HG02798 (cell line): Measurements from ENCODE around the gene ASTN2.
"Not testable (repeated sequence)": the region's sequence is repeated elsewhere in the genome, so short reads cannot be mapped to it uniquely, and the experiment has no call there.

Experiments
- ATAC-seq: cut with Tn5 transposase; IDR thresholded peaks from one replicate; pipeline ENCODE4 v1.9.1; 2021; ENCODE audit warnings: mild to moderate bottlenecking; ENCODE audit not compliant: unreplicated experiment, poor library complexity

Gene ASTN2

GRCh38 chr9:116941266-116941665 lies 473.6 kb downstream of the ASTN2 start:
- no peak for ATAC-seq

DNA sequence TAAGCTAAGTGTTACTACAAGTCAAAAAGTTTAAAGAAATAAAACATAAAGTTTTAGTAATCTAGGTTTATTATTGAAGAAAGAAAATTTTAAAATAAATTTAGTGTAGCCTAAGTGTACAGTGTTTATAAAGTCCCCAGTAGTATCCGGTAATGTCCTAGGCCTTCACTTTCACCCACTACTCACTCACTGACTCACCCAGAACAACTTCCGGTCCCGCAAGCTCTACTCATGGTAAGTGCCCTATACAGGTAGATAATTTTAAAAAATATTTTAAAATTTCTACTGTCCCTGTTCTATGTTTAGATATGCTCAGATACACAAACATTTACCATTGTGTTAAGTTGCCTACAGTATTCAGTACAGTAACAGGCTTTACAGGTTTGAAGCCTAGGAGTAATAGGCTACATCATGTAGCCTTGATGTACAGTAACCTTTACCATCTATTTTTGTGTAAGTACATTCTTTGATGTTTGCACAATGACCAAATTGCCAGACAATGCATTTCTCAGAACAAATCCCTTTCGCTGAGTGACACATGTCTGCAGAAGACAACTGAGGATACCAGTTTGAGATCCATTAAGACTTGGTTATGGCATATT lies 474.1 kb downstream of the ASTN2 start:
- no peak for ATAC-seq

DNA sequence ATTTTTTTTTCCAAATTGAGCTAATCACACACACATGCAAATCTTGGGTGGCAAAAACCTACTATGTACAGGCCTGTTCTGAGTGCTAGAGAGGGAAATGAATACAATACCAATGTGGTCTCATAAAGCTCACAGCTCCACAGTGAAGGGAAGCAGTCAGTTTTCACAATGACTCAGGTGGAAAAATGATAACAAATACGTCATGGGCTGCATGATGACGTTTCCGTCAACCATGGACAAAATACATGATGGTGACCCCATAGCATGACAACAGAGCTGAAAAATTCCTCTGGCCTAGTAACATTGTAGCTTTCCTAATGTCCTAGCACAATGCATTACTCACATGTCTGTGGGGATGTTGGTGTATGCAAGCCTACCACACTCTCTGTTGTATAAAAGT lies 475.2 kb downstream of the ASTN2 start:
- ATAC-seq, result no peak

- no peak for ATAC-seq
These were observed 475.7 kb downstream of the ASTN2 start for GRCh38 chr9:116939161-116939560.

GRCh38 chr9:116937361-116937760 lies 477.5 kb downstream of the ASTN2 start:
- ATAC-seq, result no peak

DNA sequence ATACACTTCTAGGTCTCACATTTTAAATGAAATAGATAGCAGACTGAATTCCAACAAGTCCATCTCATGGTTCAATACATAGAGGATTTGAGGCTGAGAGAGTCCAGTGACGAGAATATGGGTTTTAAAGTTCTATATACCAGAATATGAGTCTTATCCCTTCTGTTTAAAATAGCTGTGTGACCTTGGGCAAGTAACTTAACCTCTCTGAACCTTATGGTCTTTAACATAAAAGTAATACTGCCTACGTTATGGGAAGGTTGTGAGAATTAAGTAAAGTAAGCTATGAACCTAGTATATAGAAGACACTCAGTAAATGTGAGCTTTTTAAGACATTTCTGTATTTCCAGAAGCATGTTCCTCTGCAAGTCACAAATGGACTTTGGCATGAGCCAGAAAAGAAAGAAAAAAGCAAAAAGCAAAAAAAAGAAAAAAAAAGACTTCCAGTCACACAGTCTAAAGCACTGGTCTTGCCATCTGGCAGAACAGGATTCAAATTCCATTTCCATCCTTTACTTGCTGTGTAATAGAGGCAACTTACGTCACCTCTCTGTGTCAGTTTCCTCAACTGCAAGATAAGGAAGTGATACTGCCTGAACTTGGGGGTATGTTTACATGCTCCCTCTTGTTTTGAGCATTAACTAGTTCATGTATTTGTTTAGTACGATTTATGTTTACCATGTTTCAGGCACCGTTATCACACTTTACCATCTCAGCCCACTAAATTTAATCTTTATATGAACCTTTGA lies 479.5 kb downstream of the ASTN2 start:
- peak; percentile 58 for ATAC-seq

DNA sequence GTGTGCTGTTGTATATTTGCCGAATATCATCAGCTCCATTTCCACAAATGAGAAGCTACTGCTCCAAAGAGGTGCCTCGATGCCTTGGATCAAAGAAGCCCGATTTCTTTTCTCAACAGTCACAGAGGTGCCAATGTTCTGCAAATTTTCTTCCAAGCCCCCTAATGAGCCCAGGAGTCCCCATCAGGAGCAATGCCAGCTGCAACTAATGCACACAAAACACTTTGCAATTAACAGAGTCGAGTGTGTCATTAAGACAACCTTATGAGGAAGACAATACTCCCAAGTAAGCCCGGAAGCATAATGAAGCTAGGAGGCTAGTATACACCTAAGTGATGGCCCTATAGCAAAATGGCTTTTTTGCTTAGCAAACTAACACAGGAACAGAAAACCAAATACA lies 480.7 kb downstream of the ASTN2 start:
- no peak for ATAC-seq

- no peak for ATAC-seq
These were observed 481.6 kb downstream of the ASTN2 start for GRCh38 chr9:116933251-116933650.

- ATAC-seq, result no peak
These were observed 485.2 kb downstream of the ASTN2 start for GRCh38 chr9:116929621-116930020.

DNA sequence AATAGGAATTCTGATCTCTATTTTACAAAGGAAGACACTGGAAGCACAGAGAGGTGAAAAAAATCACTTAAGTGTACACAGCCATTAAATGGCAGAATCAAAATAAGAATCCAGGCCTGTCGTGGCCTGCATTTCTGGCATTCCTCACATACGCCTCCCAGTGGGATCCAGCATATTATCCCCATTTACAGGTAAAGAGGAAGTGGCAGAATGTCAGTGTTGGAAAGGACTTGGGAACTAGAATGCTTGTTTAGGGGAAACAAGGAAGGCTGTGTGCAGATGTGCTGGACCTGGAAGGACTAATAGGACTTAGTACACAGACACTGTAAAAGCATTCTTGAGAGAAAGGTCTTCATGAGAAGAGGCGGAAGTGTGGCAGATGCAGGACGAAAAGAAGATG lies 486.0 kb downstream of the ASTN2 start:
- ATAC-seq, result no peak

DNA sequence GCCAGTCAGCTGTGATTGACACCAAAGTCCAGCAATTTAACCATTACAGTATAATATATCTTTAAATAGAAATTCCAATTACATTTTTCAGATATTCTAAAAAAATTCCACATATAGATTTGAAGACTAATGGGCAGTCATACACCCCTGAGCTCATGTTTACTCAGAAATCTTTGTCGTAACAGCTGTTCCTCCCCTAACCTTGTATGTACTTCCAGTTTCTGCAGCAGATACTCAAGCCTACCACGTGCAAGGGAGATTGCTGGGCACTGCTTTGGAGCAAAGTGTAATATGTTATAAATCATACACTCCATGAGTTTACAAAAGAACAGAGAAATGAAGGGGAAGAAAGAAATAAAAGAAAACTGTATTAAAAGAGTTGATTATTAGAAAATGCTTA lies 486.6 kb downstream of the ASTN2 start:
- ATAC-seq, result no peak

DNA sequence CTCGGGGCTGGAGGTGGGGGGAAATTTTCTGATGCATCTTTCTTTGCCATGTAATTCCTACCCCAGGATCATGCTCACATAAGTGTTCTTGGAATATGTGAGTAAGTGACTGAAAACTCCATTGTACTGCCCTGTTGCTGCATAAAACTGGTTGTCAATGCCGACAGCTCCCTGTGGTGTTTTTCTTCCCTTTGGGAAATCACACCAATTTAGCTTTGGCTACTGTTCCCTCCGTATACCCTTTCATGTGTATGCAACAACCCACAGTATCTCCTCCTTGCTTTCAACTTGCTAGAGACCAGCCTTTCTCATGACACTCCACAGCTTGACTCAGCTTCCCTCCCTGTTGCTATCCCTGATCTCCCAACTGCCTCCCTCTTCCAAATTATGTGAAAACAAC lies 487.1 kb downstream of the ASTN2 start:
- no peak for ATAC-seq

DNA sequence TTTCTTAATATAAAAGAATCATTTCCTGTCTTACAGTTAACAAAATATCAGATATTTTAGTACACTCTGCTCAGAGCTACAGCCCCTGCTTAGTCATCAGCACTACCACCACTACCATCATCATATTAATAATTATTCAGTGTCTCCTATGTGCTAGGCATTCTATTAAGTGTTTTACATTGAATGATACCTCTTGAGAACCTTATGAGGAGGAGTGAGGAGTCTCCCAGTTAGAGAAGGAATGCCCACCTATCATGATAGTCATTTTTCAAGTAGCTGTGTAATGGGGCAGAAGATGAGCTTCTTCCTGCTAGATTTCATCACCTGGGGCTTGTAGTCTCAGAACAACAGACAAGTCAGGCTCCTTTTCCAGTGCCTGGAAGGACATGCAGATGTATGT lies 489.7 kb downstream of the ASTN2 start:
- no peak for ATAC-seq

DNA sequence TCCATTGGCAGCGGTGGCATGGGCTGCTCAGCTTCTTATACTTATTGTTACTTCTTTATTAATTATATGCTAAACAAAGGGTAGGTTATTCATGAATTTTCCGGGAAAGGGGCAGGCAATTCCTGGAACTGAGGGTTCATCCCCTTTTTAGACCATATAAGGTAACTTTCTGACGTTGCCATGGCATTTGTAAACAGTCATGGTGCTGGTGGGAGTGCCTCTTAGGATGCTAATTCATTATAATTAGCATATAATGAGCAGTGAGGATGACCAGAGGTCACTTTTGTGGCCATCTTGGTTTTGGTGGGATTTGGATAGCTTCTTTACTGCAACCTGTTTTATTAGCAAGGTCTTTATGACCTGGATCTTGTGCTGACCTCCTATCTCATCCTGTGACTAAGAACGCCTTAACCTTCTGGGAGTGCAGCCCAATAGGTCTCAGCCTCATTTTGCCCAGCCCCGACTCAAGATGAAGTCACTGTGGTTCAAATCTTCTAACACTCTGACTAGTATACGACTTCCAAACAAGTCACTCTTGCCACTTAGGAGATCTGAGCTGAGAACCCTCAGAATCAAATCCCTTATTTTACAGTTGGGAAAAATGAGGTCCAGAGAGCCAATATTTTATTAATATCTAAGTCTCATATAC lies 490.3 kb downstream of the ASTN2 start:
- ATAC-seq, result no peak

GRCh38 chr9:116917895-116918508 lies 496.9 kb downstream of the ASTN2 start:
- ATAC-seq, result not testable (repeated sequence)

DNA sequence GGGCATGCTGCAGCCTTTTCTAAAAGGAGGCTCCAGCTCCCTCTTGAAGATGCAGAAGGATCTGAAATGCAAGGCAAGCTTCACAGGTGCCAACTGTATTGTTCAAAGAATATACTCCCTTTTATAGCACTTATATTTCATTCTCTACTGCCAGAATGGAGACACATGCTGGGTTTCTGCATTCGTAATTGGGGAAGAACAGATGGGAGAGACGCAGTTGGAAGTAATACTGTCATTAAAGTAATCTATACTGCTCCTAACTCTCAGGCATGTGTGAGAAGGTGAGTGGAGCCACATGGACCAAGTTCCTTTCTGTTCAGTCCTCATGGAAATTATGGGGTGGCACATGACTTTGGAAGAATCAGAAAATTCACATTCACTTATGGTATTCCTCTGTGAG lies 501.3 kb downstream of the ASTN2 start:
- no peak for ATAC-seq

GRCh38 chr9:116910201-116910600 lies 504.7 kb downstream of the ASTN2 start:
- ATAC-seq, result no peak

GRCh38 chr9:116907989-116908388 lies 506.9 kb downstream of the ASTN2 start:
- no peak for ATAC-seq

DNA sequence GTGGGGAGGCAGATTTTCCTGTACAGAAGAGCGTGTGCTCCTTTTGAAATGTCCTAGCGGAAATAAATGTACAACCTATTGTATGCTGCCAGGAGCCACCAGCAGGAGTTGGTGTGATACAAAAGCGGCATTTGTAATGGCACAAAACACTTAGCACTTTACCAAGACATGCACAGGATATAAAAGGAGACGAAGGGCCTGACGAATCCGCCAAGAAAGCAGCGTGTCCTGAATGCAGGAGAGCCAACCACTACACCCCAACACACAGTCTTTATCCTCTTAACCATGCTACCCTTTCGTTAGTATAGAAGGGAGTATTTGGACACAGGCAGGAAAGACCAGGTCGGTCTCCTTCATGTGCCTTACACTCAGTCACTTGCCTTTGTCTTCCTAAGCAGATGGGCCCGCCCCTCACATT lies 509.7 kb downstream of the ASTN2 start:
- no peak for ATAC-seq

- no peak for ATAC-seq
These were observed 510.7 kb downstream of the ASTN2 start for GRCh38 chr9:116904165-116904564.

DNA sequence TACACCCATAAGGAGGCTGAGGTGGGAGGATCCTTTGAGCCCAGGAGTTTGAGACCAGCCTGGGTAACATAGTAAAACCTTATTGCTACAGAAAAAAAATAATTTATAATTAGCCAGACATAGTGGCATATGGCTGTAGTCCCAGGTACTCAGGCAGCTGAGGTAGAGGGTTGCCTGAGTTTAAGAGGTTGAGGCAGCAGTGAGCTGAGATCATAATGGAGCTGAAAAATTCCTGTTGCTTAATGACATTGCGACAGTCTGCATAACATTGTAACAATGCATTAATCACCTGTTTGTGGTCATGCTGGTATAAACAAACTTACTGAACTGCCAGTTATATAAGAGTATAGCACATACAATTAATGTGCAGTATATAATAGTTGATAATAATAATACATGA lies 513.6 kb downstream of the ASTN2 start:
- ATAC-seq, result no peak
